GM03348 (cell line): ENCODE measurements around the gene USP12.
A peak's percentile ranks its signal among the peaks of the same experiment; 100 is the strongest.
"Not testable (repeated sequence)": the region's sequence is repeated elsewhere in the genome, so short reads cannot be mapped to it uniquely, and the experiment has no call there.

Experiments used
- DNase-seq: peaks from one replicate; pipeline ENCODE4 v3.0.0; 2012; ENCODE audit warnings: low spot score

USP12 gene

GRCh38 chr13:27171244-27171826, at the start of gene USP12:
Gene USP12 (minus strand): TSS chr13:27171811. CDS start chr13:27171639, 172 bp downstream.
- DNase-seq = peak; percentile 59

GRCh38 chr13:27219611-27220010, 48.0 kb upstream of the USP12 start:
- no peak for DNase-seq

GRCh38 chr13:27218861-27219260, 47.2 kb upstream of the USP12 start:
- not testable (repeated sequence) for DNase-seq

- not testable (repeated sequence) for DNase-seq
Measured at GRCh38 chr13:27217791-27218190, 46.2 kb upstream of the USP12 start.

GRCh38 chr13:27213386-27213785, 41.8 kb upstream of the USP12 start:
- DNase-seq = not testable (repeated sequence)

GRCh38 chr13:27211771-27212364, 40.3 kb upstream of the USP12 start:
- DNase-seq = no peak

- DNase-seq = no peak
Measured at GRCh38 chr13:27211271-27211670, 39.7 kb upstream of the USP12 start.

- DNase-seq = no peak
Measured at GRCh38 chr13:27208514-27208913, 36.9 kb upstream of the USP12 start.

GRCh38 chr13:27203854-27204253, 32.2 kb upstream of the USP12 start:
- peak; percentile 21 for DNase-seq

GRCh38 chr13:27203186-27203585, 31.6 kb upstream of the USP12 start:
- no peak for DNase-seq

GRCh38 chr13:27201661-27202060, 30.1 kb upstream of the USP12 start:
- DNase-seq = no peak

- DNase-seq = no peak
Measured at GRCh38 chr13:27200413-27201070, 28.9 kb upstream of the USP12 start.

- DNase-seq = no peak
Measured at GRCh38 chr13:27199696-27200095, 28.1 kb upstream of the USP12 start.

- DNase-seq = no peak
Measured at GRCh38 chr13:27199211-27199610, 27.6 kb upstream of the USP12 start.

GRCh38 chr13:27194895-27195764, 23.5 kb upstream of the USP12 start:
- DNase-seq = peak; percentile 86

- DNase-seq = no peak
Measured at GRCh38 chr13:27194209-27194608, 22.6 kb upstream of the USP12 start.

GRCh38 chr13:27193496-27193895, 21.9 kb upstream of the USP12 start:
- no peak for DNase-seq

GRCh38 chr13:27192973-27193372, 21.4 kb upstream of the USP12 start:
- DNase-seq = no peak

GRCh38 chr13:27192367-27192766, 20.8 kb upstream of the USP12 start:
- DNase-seq = not testable (repeated sequence)

- DNase-seq = no peak
Measured at GRCh38 chr13:27189192-27189591, 17.6 kb upstream of the USP12 start.

- no peak for DNase-seq
Measured at GRCh38 chr13:27188239-27188638, 16.6 kb upstream of the USP12 start.

GRCh38 chr13:27186295-27186694, 14.7 kb upstream of the USP12 start:
- no peak for DNase-seq
